Caco-2 (cell line): ENCODE measurements around the gene ZCCHC12. TPM values are rescaled to one million over a fixed set of nuclear protein-coding genes. Genes with fewer than 3 reads are reported as not detected.

Experiments used
- Bru-seq: library from RNA; stranded (reverse); fragments of 400-500 nt; gene quantifications from one replicate; lab custom pipeline; 2021; lab: Mats Ljungman, UMichigan
- BruChase-seq, 2 experiments: library from RNA; stranded (reverse); fragments of 400-500 nt; gene quantifications; one replicate each; lab custom pipeline; 2021; lab: Mats Ljungman, UMichigan
- BruUV-seq: library from RNA; stranded (reverse); fragments of 400-500 nt; replicated peaks from 2 replicates; lab custom pipeline; 2021; lab: Mats Ljungman, UMichigan
- CTCF ChIA-PET: fragments of 300-600 bp; sonication (Branson Sonifier 250); formaldehyde crosslinking; loops from one replicate; lab custom pipeline; 2022; ENCODE audit warnings: antibody characterized with exemption; lab: Charles Lee
- POLR2A ChIA-PET: fragments of 300-600 bp; sonication (Branson Sonifier 250); formaldehyde crosslinking; loops from one replicate; lab custom pipeline; 2022; ENCODE audit warnings: antibody characterized with exemption; lab: Charles Lee
- DNase-seq, 2 experiments: peaks; one replicate each; pipeline versions ENCODE4 v3.0.0 to v3.0.0-alpha.2; 2020 to 2022
- H3K27me3 ChIP-seq: replicated peaks from 2 replicates; pipeline ENCODE4 v1.6.0; 2011; ENCODE audit warnings: low read length; ENCODE audit not compliant: control insufficient read depth, insufficient read depth
- H3K36me3 ChIP-seq: 2 replicates; pipeline ENCODE4 v1.5.1; 2011; ENCODE audit warnings: low read length; ENCODE audit not compliant: control insufficient read depth, insufficient read depth
- H3K4me1 ChIP-seq: fragments of 250-450 bp; sonication (Bioruptor Pico); 2 replicates; pipeline ENCODE4 v1.5.1; 2020; ENCODE audit warnings: mild to moderate bottlenecking
- H3K4me3 ChIP-seq: 2 replicates; pipeline ENCODE4 v1.5.1; 2011; ENCODE audit warnings: low read depth, mild to moderate bottlenecking, control low read depth, low read length
- H3K9me3 ChIP-seq: fragments of 250-450 bp; sonication (Bioruptor Pico); 2 replicates; pipeline ENCODE4 v1.5.1; 2020; ENCODE audit warnings: mild to moderate bottlenecking, moderate library complexity
- H3K27ac Mint-ChIP-seq: one replicate; pipeline ENCODE4 v1.8.0; 2022; ENCODE audit warnings: mixed read lengths; ENCODE audit not compliant: unreplicated experiment
- H3K27me3 Mint-ChIP-seq: one replicate; pipeline ENCODE4 v1.8.0; 2022; ENCODE audit warnings: mixed read lengths; ENCODE audit not compliant: insufficient read depth, unreplicated experiment
- H3K36me3 Mint-ChIP-seq: one replicate; pipeline ENCODE4 v1.8.0; 2022; ENCODE audit warnings: mild to moderate bottlenecking, mixed read lengths; ENCODE audit not compliant: insufficient read depth, unreplicated experiment
- H3K4me1 Mint-ChIP-seq: one replicate; pipeline ENCODE4 v1.8.0; 2022; ENCODE audit warnings: low read depth, mixed read lengths; ENCODE audit not compliant: unreplicated experiment
- H3K4me3 Mint-ChIP-seq: one replicate; pipeline ENCODE4 v1.8.0; 2022; ENCODE audit warnings: mild to moderate bottlenecking, moderate library complexity, mixed read lengths; ENCODE audit not compliant: unreplicated experiment
- H3K9me3 Mint-ChIP-seq: one replicate; pipeline ENCODE4 v1.8.0; 2022; ENCODE audit warnings: mixed read lengths; ENCODE audit not compliant: unreplicated experiment
- intact Hi-C: fragments of 100-400 bp; cut with micrococcal nuclease; formaldehyde crosslinking; loops from one replicate; pipeline ENCODE4 v1.10.0; 2022; ENCODE audit not compliant: unreplicated experiment
- long read RNA-seq: library from polyadenylated mRNA; stranded (forward); transcript quantifications from one replicate; pipeline ENCODE4 v2.0.0, GENCODE V29; 2022
- total RNA-seq: library from RNA; stranded (reverse); gene quantifications from 2 replicates; pipeline ENCODE4 v1.2.3, GENCODE V29; 2022
- TF ChIP-seq, protein P1 (sequence below), 2 experiments: fragments of 200-600 bp in 1 of 2; IDR thresholded peaks; 1 replicate in 1 of 2; 2 replicates in 1 of 2; pipeline versions ENCODE4 v1.5.1 to v1.8.0; 2011 to 2022; ENCODE audit warnings: antibody characterized with exemption in 1 of 2, control low read depth in 1 of 2, inconsistent platforms in 1 of 2, low read depth in 1 of 2, low read length in 1 of 2, mild to moderate bottlenecking in 1 of 2, moderate library complexity in 1 of 2; ENCODE audit not compliant: insufficient read depth in 1 of 2, severe bottlenecking in 1 of 2, unreplicated experiment in 1 of 2

ZCCHC12 gene
- total RNA-seq = 0.19 and 0.39 TPM in 2 replicates
- Bru-seq, nascent RNA = percentile 14 among the genes with signal in this experiment
- BruChase-seq, experiment 1, labeled RNA remaining after a 2-hour chase = percentile 27 among the genes with signal in this experiment
- BruChase-seq, experiment 2, labeled RNA remaining after a 6-hour chase = percentile 33 among the genes with signal in this experiment
- long read RNA-seq = 0 reads

GRCh38 chrX:118823263-118824172 lies at the start of gene ZCCHC12:
Gene ZCCHC12, plus strand, starts transcription at chrX:118823824. Its CDS starts 1,421 bp downstream, at chrX:118825245.
- Mint-ChIP-seq H3K9me3 (no peaks in the 10 kb centered on the region), H3K36me3 (no peaks in the 10 kb centered on the region), H3K4me1 (no peaks in the 10 kb centered on the region), H3K27ac (no peak within 1 kb of the TSS), H3K4me3 (peak within 1 kb of the TSS; percentile 83), H3K27me3 (peaks cover 19% of the 10 kb centered on the region)
- H3K36me3 ChIP-seq = no peaks in the 10 kb centered on the region
- no peaks in the 10 kb centered on the region for H3K27me3 ChIP-seq
- no peaks in the 10 kb centered on the region for H3K9me3 ChIP-seq
- TF ChIP-seq, protein P1, sequence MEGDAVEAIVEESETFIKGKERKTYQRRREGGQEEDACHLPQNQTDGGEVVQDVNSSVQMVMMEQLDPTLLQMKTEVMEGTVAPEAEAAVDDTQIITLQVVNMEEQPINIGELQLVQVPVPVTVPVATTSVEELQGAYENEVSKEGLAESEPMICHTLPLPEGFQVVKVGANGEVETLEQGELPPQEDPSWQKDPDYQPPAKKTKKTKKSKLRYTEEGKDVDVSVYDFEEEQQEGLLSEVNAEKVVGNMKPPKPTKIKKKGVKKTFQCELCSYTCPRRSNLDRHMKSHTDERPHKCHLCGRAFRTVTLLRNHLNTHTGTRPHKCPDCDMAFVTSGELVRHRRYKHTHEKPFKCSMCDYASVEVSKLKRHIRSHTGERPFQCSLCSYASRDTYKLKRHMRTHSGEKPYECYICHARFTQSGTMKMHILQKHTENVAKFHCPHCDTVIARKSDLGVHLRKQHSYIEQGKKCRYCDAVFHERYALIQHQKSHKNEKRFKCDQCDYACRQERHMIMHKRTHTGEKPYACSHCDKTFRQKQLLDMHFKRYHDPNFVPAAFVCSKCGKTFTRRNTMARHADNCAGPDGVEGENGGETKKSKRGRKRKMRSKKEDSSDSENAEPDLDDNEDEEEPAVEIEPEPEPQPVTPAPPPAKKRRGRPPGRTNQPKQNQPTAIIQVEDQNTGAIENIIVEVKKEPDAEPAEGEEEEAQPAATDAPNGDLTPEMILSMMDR (IDR thresholded peaks at IDR 0.05; ENCODE audit: insufficient read depth in 1 of 2, low read depth in 1 of 2, low read length in 1 of 2, severe bottlenecking in 1 of 2, unreplicated experiment in 1 of 2) = no peak
- CTCF ChIA-PET = interaction anchor here (0.6 to 1.1 kb wide), 3 partner anchors 16 to 364 kb away, joined by 3 to 7 read pairs (median 3); no protein-coding TSS in a partner anchor
- H3K4me1 ChIP-seq = no peaks in the 10 kb centered on the region
- BruUV-seq = no TSS peak
- intact Hi-C loops = no loop called here
- peak within 1 kb of the TSS; percentile 30 for H3K4me3 ChIP-seq
- DNase-seq = peak; percentile 65 to 66
- POLR2A ChIA-PET = interaction anchor here (0.6 kb wide), 1 partner anchor 92 kb away, joined by 6 read pairs; no protein-coding TSS in a partner anchor

GRCh38 chrX:118779581-118779980 lies 44.0 kb upstream of the ZCCHC12 start:
- intact Hi-C loops = no loop called here
- no peaks in the 10 kb centered on the region for H3K27me3 Mint-ChIP-seq
- no TSS peak for BruUV-seq
- no peaks in the 10 kb centered on the region for H3K9me3 Mint-ChIP-seq
- no peak for DNase-seq
- no peaks in the 10 kb centered on the region for H3K27me3 ChIP-seq
- no peak overlapping the region for H3K4me3 Mint-ChIP-seq
- no peaks in the 10 kb centered on the region for H3K9me3 ChIP-seq
- ChIA-PET CTCF (no interaction called here), POLR2A (no interaction called here)
- H3K36me3 Mint-ChIP-seq = no peaks in the 10 kb centered on the region
- H3K27ac Mint-ChIP-seq = no peak overlapping the region
- no peaks in the 10 kb centered on the region for H3K36me3 ChIP-seq
- no peaks in the 10 kb centered on the region for H3K4me1 Mint-ChIP-seq
- TF ChIP-seq, protein P1 (IDR thresholded peaks at IDR 0.05; ENCODE audit: insufficient read depth in 1 of 2, low read depth in 1 of 2, low read length in 1 of 2, severe bottlenecking in 1 of 2, unreplicated experiment in 1 of 2) = no peak
- no peaks in the 10 kb centered on the region for H3K4me1 ChIP-seq
- no peak overlapping the region for H3K4me3 ChIP-seq

GRCh38 chrX:118780509-118780908 lies 43.1 kb upstream of the ZCCHC12 start:
- H3K36me3 ChIP-seq = no peaks in the 10 kb centered on the region
- H3K4me3 ChIP-seq = no peak overlapping the region
- Mint-ChIP-seq H3K27me3 (no peaks in the 10 kb centered on the region), H3K9me3 (no peaks in the 10 kb centered on the region), H3K4me1 (no peaks in the 10 kb centered on the region), H3K36me3 (no peaks in the 10 kb centered on the region), H3K27ac (no peak overlapping the region), H3K4me3 (no peak overlapping the region)
- DNase-seq = no peak
- no peaks in the 10 kb centered on the region for H3K9me3 ChIP-seq
- TF ChIP-seq, protein P1 (IDR thresholded peaks at IDR 0.05; ENCODE audit: insufficient read depth in 1 of 2, low read depth in 1 of 2, low read length in 1 of 2, severe bottlenecking in 1 of 2, unreplicated experiment in 1 of 2) = no peak
- H3K4me1 ChIP-seq = no peaks in the 10 kb centered on the region
- no TSS peak for BruUV-seq
- ChIA-PET CTCF (no interaction called here), POLR2A (no interaction called here)
- intact Hi-C loops = no loop called here
- no peaks in the 10 kb centered on the region for H3K27me3 ChIP-seq
